NCI-H2081 treated with DMSO at 0.1 percent for 48 hours (cell line): Measurements from ENCODE around the gene ZBTB40.

Source experiments
- DNase-seq: peaks from one replicate; lab custom pipeline; 2025; lab: John Stamatoyannopoulos, UW

ZBTB40 gene

GRCh38 chr1:22465671-22466070, 14.0 kb downstream of the ZBTB40 start:
- DNase-seq, result no peak

GRCh38 chr1:22470227-22470626, 18.6 kb downstream of the ZBTB40 start:
- no peak for DNase-seq

GRCh38 chr1:22471078-22471477, 19.4 kb downstream of the ZBTB40 start:
- no peak for DNase-seq

- no peak for DNase-seq
These were observed 20.0 kb downstream of the ZBTB40 start for GRCh38 chr1:22471610-22472009.

GRCh38 chr1:22472596-22472995, 20.9 kb downstream of the ZBTB40 start:
- no peak for DNase-seq

- no peak for DNase-seq
These were observed 22.3 kb downstream of the ZBTB40 start for GRCh38 chr1:22473952-22474351.

GRCh38 chr1:22476566-22476965, 24.9 kb downstream of the ZBTB40 start:
- no peak for DNase-seq

GRCh38 chr1:22483121-22483520, 31.5 kb downstream of the ZBTB40 start:
- DNase-seq, result no peak

- no peak for DNase-seq
These were observed 33.2 kb downstream of the ZBTB40 start for GRCh38 chr1:22484706-22485345.

- no peak for DNase-seq
These were observed 33.8 kb downstream of the ZBTB40 start for GRCh38 chr1:22485431-22485830.

- DNase-seq, result no peak
These were observed 36.1 kb downstream of the ZBTB40 start for GRCh38 chr1:22487781-22488180.

- no peak for DNase-seq
These were observed 36.7 kb downstream of the ZBTB40 start for GRCh38 chr1:22488319-22488718.

- DNase-seq, result no peak
These were observed 37.6 kb downstream of the ZBTB40 start for GRCh38 chr1:22489278-22489677.

GRCh38 chr1:22489823-22490222, 38.2 kb downstream of the ZBTB40 start:
- DNase-seq, result no peak

GRCh38 chr1:22490309-22490708, 38.7 kb downstream of the ZBTB40 start:
- DNase-seq, result no peak

GRCh38 chr1:22491995-22492715, 40.5 kb downstream of the ZBTB40 start:
- DNase-seq, result no peak

GRCh38 chr1:22494144-22494543, 42.5 kb downstream of the ZBTB40 start:
- no peak for DNase-seq

- no peak for DNase-seq
These were observed 43.4 kb downstream of the ZBTB40 start for GRCh38 chr1:22494943-22495579.

- no peak for DNase-seq
These were observed 45.0 kb downstream of the ZBTB40 start for GRCh38 chr1:22496536-22497160.

- no peak for DNase-seq
These were observed 46.8 kb downstream of the ZBTB40 start for GRCh38 chr1:22498463-22498862.

GRCh38 chr1:22500058-22500457, 48.4 kb downstream of the ZBTB40 start:
- no peak for DNase-seq

- no peak for DNase-seq
These were observed 48.8 kb downstream of the ZBTB40 start for GRCh38 chr1:22500471-22500870.

GRCh38 chr1:22502202-22502601, 50.6 kb downstream of the ZBTB40 start:
- no peak for DNase-seq
